HEK293 (cell line): Measurements from ENCODE around the gene HRK.
A peak's percentile ranks its signal among the peaks of the same experiment; 100 is the strongest.

Source experiments
- KLF1 ChIP-seq: fragments of 450-650 bp; formaldehyde crosslinking; IDR thresholded peaks from 2 replicates; pipeline ENCODE4 v1.5.1; 2016; ENCODE audit warnings: missing biosample characterization, missing genetic modification characterization
- KLF10 ChIP-seq: fragments of 450-650 bp; IDR thresholded peaks from 2 replicates; pipeline ENCODE4 v1.5.1; 2018; ENCODE audit warnings: missing biosample characterization, mild to moderate bottlenecking, missing genetic modification characterization
- KLF16 ChIP-seq: fragments of 450-650 bp; formaldehyde crosslinking; IDR thresholded peaks from 2 replicates; pipeline ENCODE4 v1.5.1; 2017; ENCODE audit warnings: missing biosample characterization, missing genetic modification characterization
- KLF9 ChIP-seq: fragments of 450-650 bp; formaldehyde crosslinking; IDR thresholded peaks from 2 replicates; pipeline ENCODE4 v1.5.1; 2016; ENCODE audit warnings: missing biosample characterization, missing genetic modification characterization, low read depth
- MYNN ChIP-seq: fragments of 450-650 bp; formaldehyde crosslinking; IDR thresholded peaks from 2 replicates; pipeline ENCODE4 v1.5.1; 2016; ENCODE audit warnings: missing biosample characterization, missing genetic modification characterization, borderline replicate concordance
- OVOL3 ChIP-seq: fragments of 450-650 bp; formaldehyde crosslinking; IDR thresholded peaks from 2 replicates; pipeline ENCODE4 v1.5.1; 2016; ENCODE audit warnings: missing biosample characterization, missing genetic modification characterization
- PRDM10 ChIP-seq: fragments of 450-650 bp; formaldehyde crosslinking; IDR thresholded peaks from 2 replicates; pipeline ENCODE4 v1.5.1; 2016; ENCODE audit warnings: missing biosample characterization, missing genetic modification characterization
- SCRT1 ChIP-seq: fragments of 450-650 bp; formaldehyde crosslinking; IDR thresholded peaks from 2 replicates; pipeline ENCODE4 v1.5.1; 2016; ENCODE audit warnings: missing biosample characterization, missing genetic modification characterization, borderline replicate concordance
- ZBTB20 ChIP-seq: fragments of 450-650 bp; formaldehyde crosslinking; IDR thresholded peaks from 2 replicates; pipeline ENCODE4 v1.5.1; 2016; ENCODE audit warnings: missing biosample characterization, missing genetic modification characterization
- ZBTB26 ChIP-seq: fragments of 450-650 bp; formaldehyde crosslinking; optimal IDR thresholded peaks from 2 replicates; pipeline ENCODE3; 2016; ENCODE audit warnings: missing biosample characterization, mild to moderate bottlenecking, missing genetic modification characterization
- ZEB2 ChIP-seq: fragments of 450-650 bp; formaldehyde crosslinking; IDR thresholded peaks from 2 replicates; pipeline ENCODE4 v1.5.1; 2016; ENCODE audit warnings: missing biosample characterization, missing genetic modification characterization
- ZNF223 ChIP-seq: fragments of 450-650 bp; formaldehyde crosslinking; IDR thresholded peaks from 2 replicates; pipeline ENCODE4 v1.5.1; 2016; ENCODE audit warnings: missing biosample characterization, missing genetic modification characterization
- ZNF341 ChIP-seq: fragments of 450-650 bp; formaldehyde crosslinking; IDR thresholded peaks from 2 replicates; pipeline ENCODE4; 2016; ENCODE audit warnings: low read depth, missing biosample characterization, missing genetic modification characterization
- ZNF391 ChIP-seq: fragments of 450-650 bp; formaldehyde crosslinking; IDR thresholded peaks from 2 replicates; pipeline ENCODE4 v1.5.1; 2016; ENCODE audit warnings: low read depth, missing biosample characterization, missing genetic modification characterization, borderline replicate concordance
- ZNF394 ChIP-seq: fragments of 450-650 bp; formaldehyde crosslinking; IDR thresholded peaks from 2 replicates; pipeline ENCODE4 v1.5.1; 2016; ENCODE audit warnings: missing biosample characterization, missing genetic modification characterization, mild to moderate bottlenecking, moderate library complexity, borderline replicate concordance
- ZNF48 ChIP-seq: fragments of 450-650 bp; formaldehyde crosslinking; IDR thresholded peaks from 2 replicates; pipeline ENCODE4 v1.5.1; 2016; ENCODE audit warnings: missing biosample characterization, missing genetic modification characterization
- ZNF513 ChIP-seq: fragments of 450-650 bp; IDR thresholded peaks from 2 replicates; pipeline ENCODE4 v1.5.1; 2018; ENCODE audit warnings: missing biosample characterization, missing genetic modification characterization
- ZNF843 ChIP-seq: fragments of 450-650 bp; formaldehyde crosslinking; IDR thresholded peaks from 2 replicates; pipeline ENCODE4 v1.5.1; 2016; ENCODE audit warnings: missing biosample characterization, missing genetic modification characterization
- TF ChIP-seq, protein P1 (sequence below): fragments of 450-650 bp; formaldehyde crosslinking; IDR thresholded peaks from 2 replicates; pipeline ENCODE4 v1.5.1; 2016; ENCODE audit warnings: missing biosample characterization, missing genetic modification characterization
- TF ChIP-seq, protein P2 (sequence below): fragments of 450-650 bp; formaldehyde crosslinking; IDR thresholded peaks from 2 replicates; pipeline ENCODE4 v1.5.1; 2016; ENCODE audit warnings: missing biosample characterization, missing genetic modification characterization
- TF ChIP-seq, protein P3 (sequence below): fragments of 450-650 bp; formaldehyde crosslinking; IDR thresholded peaks from 2 replicates; pipeline ENCODE4 v1.5.1; 2016; ENCODE audit warnings: missing biosample characterization, missing genetic modification characterization, low read depth
- TF ChIP-seq, protein P4 (sequence below): fragments of 450-650 bp; formaldehyde crosslinking; IDR thresholded peaks from 2 replicates; pipeline ENCODE4 v1.5.1; 2016; ENCODE audit warnings: missing biosample characterization, missing genetic modification characterization

HRK gene

GRCh38 chr12:116818948-116819832, 62.1 kb downstream of the HRK start (continued):
- TF ChIP-seq ZNF843 (tag by site-specific recombination) (peak; percentile 55; the same call in 1 of the 2 replicates), OVOL3 (tag by site-specific recombination) (no peak), ZNF394 (tag by site-specific recombination) (peak; percentile 18; the same call in 1 of the 2 replicates), KLF16 (tag by site-specific recombination) (peak; percentile 57; the same call in 1 of the 2 replicates), ZNF48 (no peak), KLF1 (tag by site-specific recombination) (peak; percentile 68), PRDM10 (tag by site-specific recombination) (peak; percentile 85), MYNN (tag by site-specific recombination) (no peak), ZNF391 (tag by site-specific recombination) (no peak), KLF9 (peak; percentile 88), ZEB2 (peak; percentile 80; the same call in 1 of the 2 replicates), SCRT1 (peak; percentile 90), ZNF341 (peak; percentile 61), ZBTB20 (tag by site-specific recombination) (peak; percentile 8; the same call in 1 of the 2 replicates), ZNF223 (tag by site-specific recombination) (peak; percentile 98), KLF10 (tag by site-specific recombination) (peak; percentile 87; the same call in 1 of the 2 replicates), ZNF513 (tag by site-specific recombination) (no peak), ZBTB26 (tag by site-specific recombination) (peak; percentile 81)
- TF ChIP-seq, protein P1, sequence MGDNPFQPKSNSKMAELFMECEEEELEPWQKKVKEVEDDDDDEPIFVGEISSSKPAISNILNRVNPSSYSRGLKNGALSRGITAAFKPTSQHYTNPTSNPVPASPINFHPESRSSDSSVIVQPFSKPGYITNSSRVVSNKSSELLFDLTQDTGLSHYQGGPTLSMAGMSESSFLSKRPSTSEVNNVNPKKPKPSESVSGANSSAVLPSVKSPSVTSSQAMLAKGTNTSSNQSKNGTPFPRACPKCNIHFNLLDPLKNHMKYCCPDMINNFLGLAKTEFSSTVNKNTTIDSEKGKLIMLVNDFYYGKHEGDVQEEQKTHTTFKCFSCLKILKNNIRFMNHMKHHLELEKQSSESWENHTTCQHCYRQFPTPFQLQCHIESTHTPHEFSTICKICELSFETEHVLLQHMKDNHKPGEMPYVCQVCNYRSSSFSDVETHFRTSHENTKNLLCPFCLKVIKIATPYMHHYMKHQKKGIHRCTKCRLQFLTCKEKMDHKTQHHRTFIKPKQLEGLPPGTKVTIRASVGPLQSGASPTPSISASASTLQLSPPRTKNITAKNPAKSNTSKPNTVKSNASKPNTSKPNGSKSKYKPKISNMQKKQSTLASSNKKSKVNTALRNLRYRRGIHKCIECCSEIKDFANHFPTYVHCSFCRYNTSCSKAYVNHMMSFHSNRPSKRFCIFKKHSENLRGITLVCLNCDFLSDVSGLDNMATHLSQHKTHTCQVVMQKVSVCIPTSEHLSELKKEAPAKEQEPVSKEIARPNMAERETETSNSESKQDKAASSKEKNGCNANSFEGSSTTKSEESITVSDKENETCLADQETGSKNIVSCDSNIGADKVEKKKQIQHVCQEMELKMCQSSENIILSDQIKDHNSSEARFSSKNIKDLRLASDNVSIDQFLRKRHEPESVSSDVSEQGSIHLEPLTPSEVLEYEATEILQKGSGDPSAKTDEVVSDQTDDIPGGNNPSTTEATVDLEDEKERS (tag by site-specific recombination): no peak
- TF ChIP-seq, protein P2, sequence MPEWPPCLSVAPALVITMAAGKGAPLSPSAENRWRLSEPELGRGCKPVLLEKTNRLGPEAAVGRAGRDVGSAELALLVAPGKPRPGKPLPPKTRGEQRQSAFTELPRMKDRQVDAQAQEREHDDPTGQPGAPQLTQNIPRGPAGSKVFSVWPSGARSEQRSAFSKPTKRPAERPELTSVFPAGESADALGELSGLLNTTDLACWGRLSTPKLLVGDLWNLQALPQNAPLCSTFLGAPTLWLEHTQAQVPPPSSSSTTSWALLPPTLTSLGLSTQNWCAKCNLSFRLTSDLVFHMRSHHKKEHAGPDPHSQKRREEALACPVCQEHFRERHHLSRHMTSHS: no peak
- TF ChIP-seq, protein P3, sequence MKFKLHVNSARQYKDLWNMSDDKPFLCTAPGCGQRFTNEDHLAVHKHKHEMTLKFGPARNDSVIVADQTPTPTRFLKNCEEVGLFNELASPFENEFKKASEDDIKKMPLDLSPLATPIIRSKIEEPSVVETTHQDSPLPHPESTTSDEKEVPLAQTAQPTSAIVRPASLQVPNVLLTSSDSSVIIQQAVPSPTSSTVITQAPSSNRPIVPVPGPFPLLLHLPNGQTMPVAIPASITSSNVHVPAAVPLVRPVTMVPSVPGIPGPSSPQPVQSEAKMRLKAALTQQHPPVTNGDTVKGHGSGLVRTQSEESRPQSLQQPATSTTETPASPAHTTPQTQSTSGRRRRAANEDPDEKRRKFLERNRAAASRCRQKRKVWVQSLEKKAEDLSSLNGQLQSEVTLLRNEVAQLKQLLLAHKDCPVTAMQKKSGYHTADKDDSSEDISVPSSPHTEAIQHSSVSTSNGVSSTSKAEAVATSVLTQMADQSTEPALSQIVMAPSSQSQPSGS (tag by site-specific recombination): peak; percentile 99
- TF ChIP-seq, protein P4, sequence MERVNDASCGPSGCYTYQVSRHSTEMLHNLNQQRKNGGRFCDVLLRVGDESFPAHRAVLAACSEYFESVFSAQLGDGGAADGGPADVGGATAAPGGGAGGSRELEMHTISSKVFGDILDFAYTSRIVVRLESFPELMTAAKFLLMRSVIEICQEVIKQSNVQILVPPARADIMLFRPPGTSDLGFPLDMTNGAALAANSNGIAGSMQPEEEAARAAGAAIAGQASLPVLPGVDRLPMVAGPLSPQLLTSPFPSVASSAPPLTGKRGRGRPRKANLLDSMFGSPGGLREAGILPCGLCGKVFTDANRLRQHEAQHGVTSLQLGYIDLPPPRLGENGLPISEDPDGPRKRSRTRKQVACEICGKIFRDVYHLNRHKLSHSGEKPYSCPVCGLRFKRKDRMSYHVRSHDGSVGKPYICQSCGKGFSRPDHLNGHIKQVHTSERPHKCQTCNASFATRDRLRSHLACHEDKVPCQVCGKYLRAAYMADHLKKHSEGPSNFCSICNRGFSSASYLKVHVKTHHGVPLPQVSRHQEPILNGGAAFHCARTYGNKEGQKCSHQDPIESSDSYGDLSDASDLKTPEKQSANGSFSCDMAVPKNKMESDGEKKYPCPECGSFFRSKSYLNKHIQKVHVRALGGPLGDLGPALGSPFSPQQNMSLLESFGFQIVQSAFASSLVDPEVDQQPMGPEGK: peak; percentile 94
